K562 (cell line): Measurements from ENCODE around the gene HAPLN2. TPM values are rescaled to one million over a fixed set of nuclear protein-coding genes. Genes with fewer than 3 reads are reported as not detected.

Experiments
- ATAC-seq: fragments of 200-7000 bp; cut with Tn5 transposase; 3 replicates; pipeline ENCODE4 v1.9.1; 2020; ENCODE audit warnings: moderate library complexity
- BruUV-seq: library from RNA; stranded (reverse); fragments of 400-500 nt; replicated peaks from 2 replicates; lab custom pipeline; 2021; lab: Mats Ljungman, UMichigan
- CTCF ChIA-PET: fragments of 300-600 bp; formaldehyde crosslinking; extraction: SDS; loops from one replicate; lab custom pipeline; 2021; ENCODE audit warnings: low intra/inter-chr PET ratio; lab: Yijun Ruan, JAX
- POLR2A ChIA-PET: fragments of 300-600, 350-650 bp; sonication (Branson Sonifier 250); formaldehyde crosslinking; extraction: SDS; loops from one replicate; lab custom pipeline; 2021; ENCODE audit warnings: antibody characterized with exemption, inconsistent platforms; lab: Yijun Ruan, JAX
- DNase-seq, 4 experiments: peaks; one replicate each; pipeline versions ENCODE4 v3.0.0 to v3.0.0-alpha.2; 2011 to 2018; ENCODE audit warnings: low spot score in 3 of 4, mixed read lengths in 3 of 4; ENCODE audit errors: extremely low read depth in 1 of 4
- FAIRE-seq: peaks from 2 replicates; lab custom pipeline; 2011; peaks lifted over from hg19 to GRCh38; lab: Jason Lieb, UNC
- H2AFZ ChIP-seq: 2 replicates; pipeline ENCODE4 v1.6.0; 2011; ENCODE audit warnings: low read depth, low read length, control low read depth, inconsistent platforms
- H3K27ac ChIP-seq: fragments of 200-600 bp; 3 replicates; pipeline ENCODE4 v1.8.0; 2011; ENCODE audit warnings: low read depth, mild to moderate bottlenecking, control low read depth, inconsistent platforms, low read length, moderate library complexity, mixed read lengths; ENCODE audit errors: extremely low read depth
- H3K27me3 ChIP-seq, 2 experiments: fragments of 300-600 bp in 1 of 2; 2 replicates in 1 of 2; 3 replicates in 1 of 2; pipeline versions ENCODE4 v1.6.0 to v1.8.0; 2011; ENCODE audit warnings: inconsistent platforms in 2 of 2, low read length in 2 of 2, mild to moderate bottlenecking in 1 of 2, mixed read lengths in 1 of 2, moderate library complexity in 1 of 2; ENCODE audit not compliant: control insufficient read depth in 2 of 2, insufficient read depth in 2 of 2
- H3K36me3 ChIP-seq: fragments of 300-600 bp; 3 replicates; pipeline ENCODE4 v1.8.0; 2011; ENCODE audit warnings: mild to moderate bottlenecking, low read length, inconsistent platforms; ENCODE audit not compliant: control insufficient read depth, insufficient read depth
- H3K4me1 ChIP-seq, 2 experiments: fragments of 200-600 bp in 1 of 2; replicated peaks in 1 of 2; 2 replicates in 1 of 2; 3 replicates in 1 of 2; pipeline versions ENCODE4 v1.5.1 to v1.8.0; 2011; ENCODE audit warnings: inconsistent platforms in 2 of 2, low read length in 2 of 2, mild to moderate bottlenecking in 1 of 2, mixed read lengths in 1 of 2, moderate library complexity in 1 of 2; ENCODE audit not compliant: control insufficient read depth in 2 of 2, insufficient read depth in 2 of 2
- H3K4me2 ChIP-seq: 2 replicates; pipeline ENCODE4 v1.6.1; 2011; ENCODE audit warnings: low read length, control low read depth, inconsistent platforms, mixed read lengths; ENCODE audit not compliant: insufficient read depth
- H3K4me3 ChIP-seq: fragments of 200-600 bp; sonication (generic), shearing (Covaris generic); 2 replicates; pipeline ENCODE4 v1.5.1; 2016; ENCODE audit warnings: control low read depth, inconsistent platforms
- H3K79me2 ChIP-seq: fragments of 200-600 bp; 3 replicates; pipeline ENCODE4 v1.8.0; 2011; ENCODE audit warnings: low read length, inconsistent platforms; ENCODE audit not compliant: control insufficient read depth, insufficient read depth
- H3K9ac ChIP-seq, 2 experiments: 2 replicates each; pipeline versions ENCODE4 v1.6.0 to v1.6.1; 2011; ENCODE audit warnings: low read depth in 2 of 2, low read length in 2 of 2, control low read depth in 1 of 2, inconsistent platforms in 1 of 2, mild to moderate bottlenecking in 1 of 2, mixed read lengths in 1 of 2; ENCODE audit not compliant: insufficient read depth in 1 of 2
- H3K9me1 ChIP-seq: one replicate; pipeline ENCODE4 v1.6.0; 2011; ENCODE audit warnings: inconsistent platforms, mild to moderate bottlenecking, low read length, moderate library complexity; ENCODE audit not compliant: control insufficient read depth, insufficient read depth
- H3K9me3 ChIP-seq: replicated peaks from 2 replicates; pipeline ENCODE4 v1.5.1; 2011; ENCODE audit warnings: low read depth, low read length, inconsistent platforms; ENCODE audit not compliant: control insufficient read depth, insufficient read depth
- H4K20me1 ChIP-seq: replicated peaks from 2 replicates; pipeline ENCODE4 v1.6.1; 2011; ENCODE audit warnings: low read length, inconsistent platforms, mixed read lengths; ENCODE audit not compliant: control insufficient read depth, insufficient read depth
- KLF10 ChIP-seq: fragments of 250-450 bp; sonication (Bioruptor Pico); IDR thresholded peaks from 2 replicates; pipeline ENCODE4 v1.6.1; 2021; ENCODE audit warnings: matching md5 sums
- LARP7 ChIP-seq: fragments of 450-650 bp; IDR thresholded peaks from 2 replicates; pipeline ENCODE4 v1.6.1; 2016
- MAZ ChIP-seq, 2 experiments: fragments of 450-650 bp in 1 of 2; sonication (generic) in 1 of 2; formaldehyde crosslinking; IDR thresholded peaks in 1 of 2; conservative IDR thresholded peaks in 1 of 2; 2 replicates each; pipeline versions ENCODE4 v1.4.0 to v1.5.0; 2020; ENCODE audit warnings: mild to moderate bottlenecking in 1 of 2, missing genetic modification reagents in 1 of 2
- NFATC3 ChIP-seq: fragments of 450-650 bp; IDR thresholded peaks from 2 replicates; pipeline ENCODE4 v1.6.1; 2017; ENCODE audit warnings: mild to moderate bottlenecking
- OTX1 ChIP-seq: fragments of 450-650 bp; formaldehyde crosslinking; IDR thresholded peaks from 2 replicates; pipeline ENCODE4 v1.4.0; 2022; ENCODE audit warnings: mild to moderate bottlenecking
- RBM25 ChIP-seq: fragments of 200-400 bp; formaldehyde crosslinking; IDR thresholded peaks from 2 replicates; pipeline ENCODE4 v1.6.1; 2018; ENCODE audit warnings: low read length, low read depth, moderate library complexity; ENCODE audit not compliant: severe bottlenecking
- ZNF23 ChIP-seq: fragments of 250-450 bp; sonication (Bioruptor Pico); IDR thresholded peaks from 2 replicates; pipeline ENCODE4 v1.4.0; 2020; ENCODE audit warnings: mild to moderate bottlenecking
- ZNF436 ChIP-seq: fragments of 250-450, 450-650 bp; sonication (Bioruptor Pico); formaldehyde crosslinking; IDR thresholded peaks from 2 replicates; pipeline ENCODE4 v1.7.0; 2020; ENCODE audit warnings: mild to moderate bottlenecking
- ZNF830 ChIP-seq: fragments of 250-450 bp; sonication (Bioruptor Pico); IDR thresholded peaks from 2 replicates; pipeline ENCODE4 v1.5.0; 2021; ENCODE audit warnings: mild to moderate bottlenecking
- WGBS: fragments of 100-300 bp; shearing (Covaris generic); methylation state at CpG from one replicate; pipeline ENCODE4 v1.1.6; 2016; ENCODE audit warnings: low coverage, mixed read lengths; ENCODE audit not compliant: insufficient coverage; ENCODE audit errors: missing lambda C conversion rate; 5-methylcytosine and 5-hydroxymethylcytosine counted together
- in situ Hi-C: fragments of 300-500 bp; cut with MboI; formaldehyde crosslinking; loops from 4 replicates; pipeline ENCODE4 v1.15.0; 2018; ENCODE audit warnings: inconsistent platforms, mixed read lengths
- intact Hi-C: fragments of 100-400 bp; cut with micrococcal nuclease; formaldehyde crosslinking; loops from 2 replicates; pipeline ENCODE4 v1.14.2; 2022
- polyA plus RNA-seq, 8 experiments: library from polyadenylated mRNA; depleted of rRNA in 4 of 8; stranded (reverse) in 5 of 8; unstranded in 3 of 8; fragments of >200 nt; fragmentation: Nextera tagmentation in 2 of 8; fragmentation: Illumina TruSeq in 1 of 8; extraction: Ambion mirVana in 2 of 8; extraction: Trizol in 1 of 8; gene quantifications; 2 replicates each; pipeline versions ENCODE4 v1.2.1 to v1.2.3, GENCODE V29; 2011 to 2014; ENCODE audit warnings: inconsistent platforms in 1 of 8, missing spikeins in 1 of 8
- total RNA-seq, 7 experiments: library from RNA; depleted of rRNA in 6 of 7; stranded (reverse); fragments of >200 nt in 6 of 7; fragmentation: Illumina TruSeq in 2 of 7; extraction: Trizol in 2 of 7; gene quantifications; 2 replicates each; pipeline versions ENCODE4 v1.2.1 to v1.2.3, GENCODE V29; 2011 to 2021; ENCODE audit warnings: low replicate concordance in 1 of 7
- TF ChIP-seq, protein P1 (sequence below): sonication (generic); formaldehyde crosslinking; IDR thresholded peaks from 2 replicates; pipeline ENCODE4 v1.8.0; 2022; ENCODE audit warnings: mild to moderate bottlenecking, missing genetic modification reagents
- TF ChIP-seq, protein P2 (sequence below): sonication (generic); formaldehyde crosslinking; IDR thresholded peaks from 2 replicates; pipeline ENCODE4 v1.9.0; 2022; ENCODE audit warnings: mild to moderate bottlenecking, missing genetic modification reagents
- TF ChIP-seq, protein P3 (sequence below): fragments of 450-650 bp; IDR thresholded peaks from 2 replicates; pipeline ENCODE4 v1.6.1; 2018; ENCODE audit not compliant: partially characterized antibody

The HAPLN2 gene
- total and polyA plus RNA-seq, 9 of the 15 experiments (the other 6 are each of a cell fraction or from before 2014, with no cell fraction given) = 0.14 to 5.2 (median 3.8) TPM; not detected in 4

DNA sequence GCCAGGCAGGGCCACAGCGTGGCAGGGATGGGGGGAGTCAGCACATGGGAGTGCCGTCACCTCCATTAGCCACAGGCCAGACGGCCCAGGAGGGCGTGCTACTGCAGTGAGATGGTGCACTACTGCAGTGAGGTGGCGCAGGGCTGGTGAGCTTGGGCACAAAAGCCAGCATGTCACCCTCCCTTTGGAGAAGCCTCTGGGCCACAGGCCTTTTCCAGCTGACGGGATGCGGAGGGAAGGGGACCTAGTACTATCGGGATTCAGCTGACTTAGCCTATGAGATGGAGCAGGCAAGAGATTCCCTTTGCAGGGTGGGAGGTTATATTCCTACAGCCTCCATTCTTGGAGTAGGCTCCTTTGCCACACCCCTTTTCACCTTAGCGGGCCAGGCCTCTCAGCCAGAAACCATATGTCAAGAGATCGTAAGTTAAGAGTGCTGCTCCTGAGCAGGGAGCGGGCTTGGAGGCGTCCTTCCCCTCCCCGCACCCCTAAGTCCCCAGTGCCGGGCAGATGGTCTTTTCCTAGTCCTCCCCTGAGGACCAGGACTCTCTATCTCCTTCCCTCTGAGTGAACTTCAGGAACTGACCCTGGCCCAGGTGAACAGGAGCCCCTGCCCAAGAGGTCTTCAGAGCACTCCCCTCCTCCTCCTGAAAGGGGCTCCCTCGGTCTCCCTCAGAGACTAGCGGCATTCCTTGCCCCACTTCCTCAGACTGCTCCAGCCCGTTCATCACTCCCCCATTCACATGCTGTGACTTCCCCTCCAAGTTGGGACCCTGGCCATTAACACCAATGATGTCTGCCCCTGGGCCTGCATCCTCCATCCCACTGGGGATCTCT lies 49.8 kb downstream of the HAPLN2 start:
- POLR2A ChIA-PET = interaction anchor here (0.7 kb wide), 1 partner anchor 75 kb away, joined by 3 read pairs; no protein-coding TSS in a partner anchor
- CTCF ChIA-PET = no interaction called here
- ATAC-seq = peak; percentile 22; the same call in 2 of the 3 replicates
- no peaks in the 10 kb centered on the region for H3K27me3 ChIP-seq
- TF ChIP-seq, protein P1, sequence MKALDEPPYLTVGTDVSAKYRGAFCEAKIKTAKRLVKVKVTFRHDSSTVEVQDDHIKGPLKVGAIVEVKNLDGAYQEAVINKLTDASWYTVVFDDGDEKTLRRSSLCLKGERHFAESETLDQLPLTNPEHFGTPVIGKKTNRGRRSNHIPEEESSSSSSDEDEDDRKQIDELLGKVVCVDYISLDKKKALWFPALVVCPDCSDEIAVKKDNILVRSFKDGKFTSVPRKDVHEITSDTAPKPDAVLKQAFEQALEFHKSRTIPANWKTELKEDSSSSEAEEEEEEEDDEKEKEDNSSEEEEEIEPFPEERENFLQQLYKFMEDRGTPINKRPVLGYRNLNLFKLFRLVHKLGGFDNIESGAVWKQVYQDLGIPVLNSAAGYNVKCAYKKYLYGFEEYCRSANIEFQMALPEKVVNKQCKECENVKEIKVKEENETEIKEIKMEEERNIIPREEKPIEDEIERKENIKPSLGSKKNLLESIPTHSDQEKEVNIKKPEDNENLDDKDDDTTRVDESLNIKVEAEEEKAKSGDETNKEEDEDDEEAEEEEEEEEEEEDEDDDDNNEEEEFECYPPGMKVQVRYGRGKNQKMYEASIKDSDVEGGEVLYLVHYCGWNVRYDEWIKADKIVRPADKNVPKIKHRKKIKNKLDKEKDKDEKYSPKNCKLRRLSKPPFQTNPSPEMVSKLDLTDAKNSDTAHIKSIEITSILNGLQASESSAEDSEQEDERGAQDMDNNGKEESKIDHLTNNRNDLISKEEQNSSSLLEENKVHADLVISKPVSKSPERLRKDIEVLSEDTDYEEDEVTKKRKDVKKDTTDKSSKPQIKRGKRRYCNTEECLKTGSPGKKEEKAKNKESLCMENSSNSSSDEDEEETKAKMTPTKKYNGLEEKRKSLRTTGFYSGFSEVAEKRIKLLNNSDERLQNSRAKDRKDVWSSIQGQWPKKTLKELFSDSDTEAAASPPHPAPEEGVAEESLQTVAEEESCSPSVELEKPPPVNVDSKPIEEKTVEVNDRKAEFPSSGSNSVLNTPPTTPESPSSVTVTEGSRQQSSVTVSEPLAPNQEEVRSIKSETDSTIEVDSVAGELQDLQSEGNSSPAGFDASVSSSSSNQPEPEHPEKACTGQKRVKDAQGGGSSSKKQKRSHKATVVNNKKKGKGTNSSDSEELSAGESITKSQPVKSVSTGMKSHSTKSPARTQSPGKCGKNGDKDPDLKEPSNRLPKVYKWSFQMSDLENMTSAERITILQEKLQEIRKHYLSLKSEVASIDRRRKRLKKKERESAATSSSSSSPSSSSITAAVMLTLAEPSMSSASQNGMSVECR (CRISPR knock-in tag) = 0 out of 2 replicates have a peak, but pooled peaks have one; percentile 26
- TF ChIP-seq OTX1 = no peak
- no peak for TF ChIP-seq MAZ (CRISPR knock-in tag; conservative IDR thresholded peaks at IDR 0.05 in 1 of 2, IDR thresholded peaks at IDR 0.05 in 1 of 2)
- TF ChIP-seq ZNF830 = no peak
- TF ChIP-seq ZNF23 = no peak
- no peak for TF ChIP-seq NFATC3
- TF ChIP-seq, protein P2, sequence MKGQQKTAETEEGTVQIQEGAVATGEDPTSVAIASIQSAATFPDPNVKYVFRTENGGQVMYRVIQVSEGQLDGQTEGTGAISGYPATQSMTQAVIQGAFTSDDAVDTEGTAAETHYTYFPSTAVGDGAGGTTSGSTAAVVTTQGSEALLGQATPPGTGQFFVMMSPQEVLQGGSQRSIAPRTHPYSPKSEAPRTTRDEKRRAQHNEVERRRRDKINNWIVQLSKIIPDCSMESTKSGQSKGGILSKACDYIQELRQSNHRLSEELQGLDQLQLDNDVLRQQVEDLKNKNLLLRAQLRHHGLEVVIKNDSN (CRISPR knock-in tag) = 0 out of 2 replicates have a peak, but pooled peaks have one; percentile 43
- no peak for TF ChIP-seq KLF10 (CRISPR knock-in tag)
- no peak for TF ChIP-seq LARP7
- no peak for TF ChIP-seq ZNF436 (CRISPR knock-in tag)
- TF ChIP-seq, protein P3, sequence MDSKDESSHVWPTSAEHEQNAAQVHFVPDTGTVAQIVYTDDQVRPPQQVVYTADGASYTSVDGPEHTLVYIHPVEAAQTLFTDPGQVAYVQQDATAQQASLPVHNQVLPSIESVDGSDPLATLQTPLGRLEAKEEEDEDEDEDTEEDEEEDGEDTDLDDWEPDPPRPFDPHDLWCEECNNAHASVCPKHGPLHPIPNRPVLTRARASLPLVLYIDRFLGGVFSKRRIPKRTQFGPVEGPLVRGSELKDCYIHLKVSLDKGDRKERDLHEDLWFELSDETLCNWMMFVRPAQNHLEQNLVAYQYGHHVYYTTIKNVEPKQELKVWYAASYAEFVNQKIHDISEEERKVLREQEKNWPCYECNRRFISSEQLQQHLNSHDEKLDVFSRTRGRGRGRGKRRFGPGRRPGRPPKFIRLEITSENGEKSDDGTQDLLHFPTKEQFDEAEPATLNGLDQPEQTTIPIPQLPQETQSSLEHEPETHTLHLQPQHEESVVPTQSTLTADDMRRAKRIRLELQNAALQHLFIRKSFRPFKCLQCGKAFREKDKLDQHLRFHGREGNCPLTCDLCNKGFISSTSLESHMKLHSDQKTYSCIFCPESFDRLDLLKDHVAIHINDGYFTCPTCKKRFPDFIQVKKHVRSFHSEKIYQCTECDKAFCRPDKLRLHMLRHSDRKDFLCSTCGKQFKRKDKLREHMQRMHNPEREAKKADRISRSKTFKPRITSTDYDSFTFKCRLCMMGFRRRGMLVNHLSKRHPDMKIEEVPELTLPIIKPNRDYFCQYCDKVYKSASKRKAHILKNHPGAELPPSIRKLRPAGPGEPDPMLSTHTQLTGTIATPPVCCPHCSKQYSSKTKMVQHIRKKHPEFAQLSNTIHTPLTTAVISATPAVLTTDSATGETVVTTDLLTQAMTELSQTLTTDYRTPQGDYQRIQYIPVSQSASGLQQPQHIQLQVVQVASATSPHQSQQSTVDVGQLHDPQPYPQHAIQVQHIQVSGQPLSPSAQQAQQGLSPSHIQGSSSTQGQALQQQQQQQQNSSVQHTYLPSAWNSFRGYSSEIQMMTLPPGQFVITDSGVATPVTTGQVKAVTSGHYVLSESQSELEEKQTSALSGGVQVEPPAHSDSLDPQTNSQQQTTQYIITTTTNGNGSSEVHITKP = peak; percentile 62
- TF ChIP-seq RBM25 = no peak
- 69% methylated on average over 11 of the region's 17 CpGs for WGBS
- DNase-seq = peak in 1 of 4 experiments; percentile 30
- no peaks in the 10 kb centered on the region for H4K20me1 ChIP-seq
- no TSS peak for BruUV-seq
- H3K27ac ChIP-seq = no peak overlapping the region
- no peak overlapping the region for H3K4me2 ChIP-seq
- H3K4me1 ChIP-seq = peaks cover 27 to 73% of the 10 kb centered on the region in 2 experiments
- no peaks in the 10 kb centered on the region for H3K36me3 ChIP-seq
- H3K79me2 ChIP-seq = no peaks in the 10 kb centered on the region
- peak; percentile 66 for FAIRE-seq
- intact Hi-C loops = no loop called here
- no peaks in the 10 kb centered on the region for H3K9me3 ChIP-seq
- peak overlapping the region in 1 of 2 experiments; percentile 68; a peak in 2 of 4 replicates for H3K9ac ChIP-seq
- H3K9me1 ChIP-seq = no peaks in the 10 kb centered on the region
- in situ Hi-C loops = no loop called here
- no peak overlapping the region for H2AFZ ChIP-seq
- H3K4me3 ChIP-seq = no peak overlapping the region
